Kidney tubule cell (primary cell): ENCODE results near the gene KLK4.

Experiments used
- DNase-seq: peaks from one replicate; pipeline ENCODE4 v3.0.0-alpha.2; 2018; ENCODE audit warnings: low spot score

Gene KLK4

DNA sequence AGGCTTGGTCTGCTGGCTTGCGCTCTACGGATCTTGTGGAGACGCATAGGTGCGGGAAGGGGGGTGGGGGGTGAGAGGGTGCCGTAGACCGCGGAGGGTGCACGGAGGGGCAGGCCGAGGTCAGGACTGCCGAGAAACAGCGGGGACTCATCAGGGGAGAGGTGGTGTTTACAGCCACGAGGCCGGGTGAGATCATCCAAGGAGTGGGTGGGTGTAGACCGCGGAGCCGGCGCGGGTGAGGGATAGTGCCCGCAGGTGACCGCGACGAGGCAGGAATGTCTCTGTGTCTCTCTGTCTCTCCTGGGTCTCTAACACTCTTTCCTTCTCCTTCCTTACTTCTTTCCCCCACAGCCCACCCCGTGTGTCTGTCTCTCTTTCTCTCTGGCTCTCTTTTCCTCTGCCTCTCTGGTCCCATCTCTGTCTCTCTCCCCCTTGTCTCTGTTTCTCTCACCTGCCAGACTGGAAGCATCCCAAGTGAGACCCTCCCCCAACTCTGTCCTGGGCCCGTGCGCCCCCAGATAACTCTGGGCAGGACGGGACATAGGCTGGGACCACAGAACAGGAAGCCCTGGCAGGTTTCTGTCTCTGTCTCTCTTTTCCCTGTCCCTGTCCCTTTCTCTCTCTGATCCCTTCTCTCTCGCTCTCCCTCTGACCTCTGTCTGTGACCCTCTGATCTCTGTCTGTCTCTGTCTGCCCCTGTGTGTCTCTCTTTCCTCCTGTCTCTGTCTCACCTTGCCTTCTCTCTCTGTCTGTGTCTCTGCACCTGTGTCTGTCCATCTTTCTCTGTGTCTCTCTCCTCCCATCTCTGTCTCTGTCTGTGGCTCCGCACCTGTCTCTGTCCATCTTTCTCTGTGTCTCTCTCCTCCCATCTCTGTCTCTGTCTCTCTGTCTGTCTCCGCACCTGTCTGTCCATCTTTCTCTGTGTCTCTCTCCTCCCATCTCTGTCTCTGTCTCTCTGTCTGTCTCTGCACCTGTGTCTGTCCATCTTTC is 1.8 kb upstream of the KLK4 start:
- peak; percentile 17 for DNase-seq

DNA sequence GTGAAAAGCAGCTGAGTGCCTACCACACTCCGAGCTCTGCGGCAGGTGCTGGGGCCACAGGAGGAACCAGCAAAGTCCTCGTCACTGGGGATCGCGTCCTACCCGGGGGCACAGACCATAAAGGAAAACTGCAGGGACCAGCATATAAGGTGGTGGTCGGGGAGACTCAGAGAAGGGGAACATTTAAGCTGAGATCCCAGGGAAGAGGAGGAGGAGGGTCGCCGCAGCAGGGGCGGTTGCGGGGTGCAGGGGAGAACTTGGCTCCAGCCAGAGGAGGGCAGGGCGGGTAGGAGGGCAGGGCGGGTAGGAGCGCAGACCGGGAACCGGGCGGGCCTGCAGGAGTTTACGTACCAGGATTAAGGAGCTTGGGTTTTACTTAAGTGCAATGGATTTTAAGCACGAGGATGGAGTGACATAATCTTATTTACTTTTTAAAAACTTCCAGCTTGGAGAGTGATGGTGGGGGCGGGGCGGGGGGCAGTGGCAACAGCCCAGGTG is 956 bp upstream of the KLK4 start:
- no peak for DNase-seq

DNA sequence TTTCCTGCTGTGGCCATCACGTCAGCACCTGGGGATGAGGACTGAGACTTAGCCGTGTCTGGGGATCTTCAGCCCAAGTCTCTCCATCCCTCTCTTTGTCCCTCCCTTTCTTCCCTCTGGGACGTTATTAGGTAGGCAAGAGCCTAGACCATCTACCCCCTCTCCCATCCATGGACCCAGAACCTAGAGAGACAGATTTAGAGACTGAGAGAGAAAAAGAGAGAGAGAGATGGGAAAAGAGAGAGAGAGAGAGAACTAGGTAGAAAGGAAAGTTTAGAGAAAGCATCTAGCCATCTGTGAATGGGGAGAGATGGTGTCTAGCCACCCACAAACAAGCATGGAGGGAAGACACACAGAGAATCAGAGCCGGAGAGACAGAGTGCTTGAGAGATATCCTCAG is 473 bp downstream of the KLK4 start:
- DNase-seq = no peak

DNA sequence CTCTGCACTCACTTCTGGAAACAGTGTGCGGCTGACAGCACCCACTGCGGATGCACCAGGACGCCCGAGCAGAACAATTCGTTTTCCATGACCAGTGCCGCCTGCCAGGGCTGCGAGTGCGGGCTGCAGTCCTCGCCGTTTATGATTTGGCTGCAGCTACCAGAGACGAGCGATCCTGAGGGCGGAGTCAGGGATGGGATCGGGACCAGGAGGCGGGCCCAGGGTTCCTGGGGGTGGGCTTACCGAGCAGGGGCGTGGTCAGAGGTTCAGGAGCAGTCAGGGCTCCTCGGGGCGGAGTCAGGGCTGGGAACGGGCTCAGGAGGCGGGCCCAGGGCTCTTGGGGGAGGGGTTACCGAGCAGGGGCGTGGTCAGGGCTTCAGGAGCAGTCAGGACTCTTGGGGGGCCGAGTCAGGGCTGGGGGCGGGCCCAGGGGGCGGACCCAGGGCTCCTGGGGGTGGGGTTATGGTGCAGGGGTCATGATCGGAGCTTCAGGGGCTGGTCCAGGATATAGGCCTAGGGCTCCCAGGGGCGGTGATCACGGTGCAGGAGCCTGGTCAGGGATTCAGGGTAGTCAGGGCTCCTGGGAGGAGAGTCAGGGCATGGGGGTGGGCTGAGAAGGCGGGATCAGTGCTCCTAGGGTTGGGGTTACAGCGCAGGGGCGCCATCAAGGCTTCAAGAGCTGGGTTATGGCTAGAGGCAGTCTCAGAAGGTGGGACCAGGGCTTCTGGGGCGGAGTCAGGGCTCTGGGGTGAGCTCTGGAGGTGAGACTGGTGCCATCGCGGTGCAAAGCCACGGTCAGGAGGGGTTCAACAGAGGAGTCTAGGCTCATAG is 1.7 kb downstream of the KLK4 start:
- DNase-seq = peak; percentile 30

DNA sequence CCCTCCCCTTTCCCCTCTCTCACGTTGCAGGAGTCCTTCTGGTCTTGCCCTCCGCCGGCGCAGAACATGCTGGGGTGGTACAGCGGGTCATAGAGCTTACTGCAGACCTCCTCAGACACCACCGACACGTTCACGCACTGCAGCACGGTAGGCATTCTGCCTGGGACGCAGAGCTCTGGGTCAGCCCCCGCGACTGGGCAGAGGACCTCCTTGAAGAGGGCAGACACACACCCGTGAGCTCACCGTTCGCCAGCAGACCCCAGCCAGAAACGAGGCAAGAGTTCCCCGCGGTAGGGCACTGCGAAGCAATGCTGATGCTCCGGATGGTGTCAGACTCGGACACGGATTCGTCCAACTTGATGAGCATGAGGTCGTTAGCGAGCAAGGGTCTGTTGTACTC is 2.9 kb downstream of the KLK4 start:
- no peak for DNase-seq

DNA sequence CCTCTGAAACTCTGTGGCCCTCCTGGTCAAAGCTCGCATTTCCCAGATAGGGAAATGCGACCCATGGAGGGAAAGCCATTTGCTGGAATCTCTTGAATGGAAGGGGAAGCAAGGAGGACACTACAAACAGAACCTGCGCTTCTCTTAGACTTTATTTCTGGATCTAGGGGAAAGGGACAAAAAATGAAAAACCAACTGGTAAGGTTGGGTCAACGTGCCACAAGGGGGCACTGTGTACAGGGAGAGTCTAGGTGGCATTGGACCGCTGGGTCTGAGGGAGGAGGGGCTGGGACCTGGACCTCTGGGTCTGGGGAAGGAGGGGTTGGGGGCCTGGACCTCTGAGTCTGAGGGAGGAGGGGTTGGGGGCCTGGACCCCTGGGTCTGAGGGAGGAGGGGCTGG is 5.0 kb downstream of the KLK4 start:
- no peak for DNase-seq

DNA sequence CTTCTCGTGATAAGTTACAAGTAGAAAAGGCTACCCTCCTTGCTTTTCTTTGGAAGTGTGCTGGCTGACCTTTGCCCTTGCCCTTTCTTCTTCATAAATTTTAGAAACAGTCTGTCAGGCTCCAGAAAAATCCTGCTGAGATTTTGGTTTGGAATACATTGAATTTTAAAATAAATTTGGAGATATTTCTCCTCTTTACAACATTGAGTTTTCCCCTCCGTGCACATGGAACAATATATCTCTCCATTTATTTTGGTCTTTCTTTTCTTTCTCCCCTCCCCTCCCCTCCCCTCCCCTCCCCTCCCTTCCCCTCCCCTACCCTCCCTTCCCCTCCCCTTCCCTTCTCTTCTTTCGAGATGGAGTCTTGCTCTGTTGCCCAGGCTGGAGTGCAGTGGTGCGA is 8.6 kb downstream of the KLK4 start:
- no peak for DNase-seq

DNA sequence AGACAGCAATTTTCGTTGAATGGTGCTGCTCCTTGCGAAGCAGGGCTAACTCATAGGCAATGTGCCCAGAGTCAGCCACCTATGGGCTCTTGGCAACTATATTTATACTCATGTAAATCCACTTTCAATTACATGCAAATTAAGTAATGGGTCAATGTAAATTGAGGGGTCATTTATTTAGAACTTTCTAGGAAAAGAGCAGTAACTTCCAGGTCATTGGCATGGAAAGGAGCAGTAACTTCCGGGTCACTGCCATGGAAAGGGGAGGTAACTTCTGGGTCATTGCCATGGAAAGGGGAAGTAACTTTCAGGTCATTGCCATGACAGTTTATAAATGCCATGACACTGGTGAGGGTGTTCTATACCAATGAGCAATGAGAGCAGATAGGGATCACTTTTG is 11.6 kb downstream of the KLK4 start:
- no peak for DNase-seq

DNA sequence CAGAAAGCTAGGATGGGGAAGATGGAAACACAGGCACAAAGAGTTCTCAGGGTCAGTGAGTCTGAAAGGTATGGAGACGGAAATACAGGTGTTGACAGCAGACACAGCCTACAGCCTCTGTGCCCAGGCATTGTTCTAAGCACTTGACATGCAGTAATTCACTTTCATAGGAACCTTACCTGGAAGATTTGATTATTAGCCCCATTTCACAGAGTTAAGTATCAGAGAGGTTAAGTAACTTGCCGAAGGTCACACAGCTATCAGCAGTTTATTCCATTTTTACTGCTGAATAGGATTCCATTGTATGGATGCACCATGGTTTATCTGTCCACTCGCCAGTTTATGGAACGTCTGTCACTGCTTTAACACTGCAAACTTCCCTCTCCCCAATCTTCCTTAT is 13.2 kb downstream of the KLK4 start:
- DNase-seq = no peak

DNA sequence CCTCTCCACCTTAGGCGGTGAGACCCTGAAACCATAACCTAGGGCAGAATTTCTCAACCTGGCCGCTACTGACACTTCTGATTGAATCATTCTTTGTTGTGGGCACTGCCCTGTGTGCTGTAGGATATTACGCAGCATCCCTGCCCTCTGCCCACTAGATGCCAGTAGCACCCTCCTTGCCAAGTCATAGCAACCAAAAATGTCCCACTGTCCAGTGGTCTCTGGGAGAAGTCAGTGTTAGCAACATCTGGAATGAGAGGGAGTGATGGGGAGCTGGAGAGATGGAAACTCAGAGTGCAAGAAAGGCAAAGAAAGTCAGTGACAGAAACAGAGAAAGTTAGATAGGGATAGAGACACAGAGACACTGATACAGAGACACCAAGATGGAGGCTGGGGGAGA is 13.6 kb downstream of the KLK4 start:
- no peak for DNase-seq

DNA sequence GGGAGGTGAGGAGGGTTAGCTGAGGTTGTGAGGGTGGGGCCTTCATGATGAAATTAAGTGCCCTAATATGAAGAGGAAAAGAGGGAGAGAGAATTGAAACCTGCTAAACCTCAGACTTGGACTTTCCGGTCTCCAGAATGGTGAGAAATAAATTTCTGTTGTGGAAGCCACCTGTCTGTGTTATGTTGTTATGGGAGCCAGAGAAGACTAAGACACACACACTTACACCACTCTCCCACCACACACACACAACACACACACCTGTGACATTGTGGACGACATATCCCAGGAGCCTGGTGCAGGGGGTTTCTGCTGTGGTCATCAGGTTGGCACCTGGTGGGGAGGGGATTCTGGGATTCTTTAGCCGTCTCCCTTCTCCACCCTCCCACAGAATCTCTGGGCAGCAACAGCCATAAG is 14.0 kb downstream of the KLK4 start:
- DNase-seq = peak; percentile 17

DNA sequence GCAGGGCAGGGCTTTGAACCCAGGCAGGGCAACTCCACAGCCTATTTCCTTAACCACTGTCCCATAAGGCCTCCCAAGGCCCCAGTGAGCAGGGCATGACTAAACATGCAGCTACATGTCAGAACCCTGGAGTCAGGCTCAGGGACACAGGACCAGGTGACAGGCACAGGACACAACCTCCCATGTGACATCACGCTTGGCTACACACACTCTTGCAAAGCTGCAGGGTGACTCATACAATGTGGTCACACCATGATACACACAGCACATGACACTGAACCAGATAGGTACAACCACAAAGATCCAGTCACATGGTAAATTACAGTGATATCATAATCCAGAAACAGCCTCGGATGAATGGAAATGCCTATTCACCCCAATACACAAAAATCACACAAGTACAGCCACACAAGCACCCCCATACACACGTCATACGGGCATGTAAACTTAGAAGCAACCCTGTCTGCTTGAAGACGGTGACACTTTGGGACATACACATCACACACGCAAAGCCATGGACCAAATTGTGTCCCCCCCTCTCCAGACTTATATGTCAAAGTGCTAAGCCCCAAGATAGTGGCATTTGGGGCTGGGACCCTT is 14.5 kb downstream of the KLK4 start:
- peak; percentile 97 for DNase-seq

DNA sequence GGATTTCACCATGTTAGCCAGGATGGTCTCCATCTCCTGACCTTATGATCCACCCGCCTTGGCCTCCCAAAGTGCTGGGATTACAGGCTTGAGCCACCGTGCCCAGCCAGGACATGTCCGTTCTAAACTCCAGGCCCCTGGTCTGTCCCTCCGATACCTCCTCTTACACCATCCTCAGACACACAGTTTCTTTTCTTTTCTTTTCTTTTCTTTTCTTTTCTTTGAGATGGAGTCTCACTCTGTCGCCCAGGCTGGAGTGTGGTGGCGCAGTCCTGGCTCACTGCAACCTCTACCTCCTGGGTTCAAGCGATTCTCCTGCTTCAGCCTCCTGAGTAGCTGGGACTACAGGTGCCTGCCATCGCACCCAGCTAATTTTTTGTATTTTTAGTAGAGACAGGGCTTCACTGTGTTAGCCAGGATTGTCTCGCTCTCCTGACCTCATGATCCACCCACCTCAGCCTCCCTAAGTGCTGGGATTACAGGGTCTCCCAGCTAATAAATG is 15.1 kb downstream of the KLK4 start:
- peak; percentile 21 for DNase-seq

DNA sequence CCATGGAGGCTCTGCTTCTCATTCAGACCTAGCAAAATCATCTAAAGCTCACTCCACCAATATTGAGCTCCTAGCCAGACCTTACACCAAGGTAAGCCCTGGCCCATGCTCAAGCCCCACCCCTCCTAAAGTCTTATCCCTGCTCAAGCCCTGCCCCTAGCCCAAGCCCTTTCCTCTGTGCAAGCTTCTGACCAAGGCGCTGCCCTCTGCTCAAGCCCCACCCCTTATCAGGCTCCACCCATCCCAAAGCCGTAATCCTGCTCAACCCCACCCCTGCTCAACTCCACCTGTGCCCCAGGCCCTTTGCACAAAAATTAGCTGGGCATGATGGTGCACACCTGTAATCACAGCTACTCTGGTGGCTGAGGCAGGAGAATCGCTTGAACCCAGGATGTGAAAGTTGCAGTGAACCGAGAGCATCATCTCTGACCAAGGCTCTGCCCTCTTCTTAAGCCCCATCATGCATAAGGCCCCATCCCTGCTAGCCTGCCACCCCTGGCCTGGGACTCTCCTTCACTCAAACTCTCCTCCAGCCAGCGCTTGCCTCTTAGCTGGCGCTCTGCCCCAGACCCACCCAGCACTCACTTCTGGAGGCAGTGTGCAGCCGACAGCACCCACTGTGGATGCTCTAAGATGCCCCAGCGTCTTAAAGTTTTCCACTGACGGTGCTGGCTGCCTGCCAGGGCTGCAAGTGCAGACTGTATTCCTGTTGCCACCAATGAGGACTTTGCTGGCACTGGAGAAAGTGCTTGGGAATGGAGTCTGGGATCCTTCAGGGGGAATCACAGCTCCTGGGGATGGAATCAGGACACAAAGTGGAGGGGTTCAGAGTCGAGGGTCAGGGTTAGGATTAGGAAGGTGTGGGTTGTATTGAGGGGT is 16.5 kb downstream of the KLK4 start:
- no peak for DNase-seq

DNA sequence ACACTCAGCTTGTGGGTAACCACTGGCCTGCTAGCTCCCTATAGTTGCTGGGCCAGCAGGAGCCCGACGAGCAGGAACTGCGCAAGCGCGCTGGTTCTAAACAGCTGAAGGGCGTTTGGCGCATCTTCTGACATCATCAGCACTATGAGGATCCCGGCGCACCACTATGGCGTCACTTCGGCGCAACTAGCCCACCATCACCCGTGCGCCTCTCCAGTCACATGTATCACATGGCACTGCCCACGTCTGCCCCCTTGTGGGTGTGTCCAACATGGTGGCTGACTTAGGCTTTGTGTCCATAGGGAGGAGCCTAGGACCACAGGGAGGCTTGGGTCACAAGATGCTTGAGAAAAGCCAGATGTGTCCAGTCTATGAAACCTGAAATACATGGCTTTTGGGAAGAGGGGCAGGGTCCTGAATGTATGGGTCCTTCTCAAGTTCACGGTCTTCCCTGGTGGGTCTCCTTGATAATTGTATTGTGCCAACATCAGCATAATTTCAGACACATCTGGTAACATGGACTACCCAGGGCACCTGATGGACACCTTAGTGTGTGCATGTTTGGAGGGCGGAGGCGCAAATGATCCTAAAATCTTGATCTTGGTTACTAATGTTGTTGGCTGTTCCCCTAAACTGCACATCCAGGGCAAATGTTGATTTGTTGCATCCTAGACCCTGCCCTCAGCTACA is 18.0 kb downstream of the KLK4 start:
- DNase-seq = no peak

DNA sequence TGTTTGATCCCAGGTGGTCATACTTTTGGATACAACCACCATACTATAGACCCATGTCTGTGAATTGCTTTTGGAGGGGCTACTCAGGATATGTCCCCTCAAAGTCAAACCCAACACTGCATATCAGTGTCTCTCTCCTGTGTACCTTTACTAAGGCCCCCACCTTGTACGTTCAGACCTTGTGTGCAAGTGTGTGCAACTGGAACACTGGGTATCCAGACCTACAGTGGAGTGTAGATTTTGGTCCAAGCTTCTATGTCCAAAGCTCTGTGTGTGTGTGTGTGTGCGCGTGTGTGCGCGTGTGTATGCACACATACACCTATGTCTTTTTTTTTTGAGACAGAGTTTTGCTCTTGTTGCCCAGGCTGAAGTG is 20.0 kb downstream of the KLK4 start:
- DNase-seq = no peak

DNA sequence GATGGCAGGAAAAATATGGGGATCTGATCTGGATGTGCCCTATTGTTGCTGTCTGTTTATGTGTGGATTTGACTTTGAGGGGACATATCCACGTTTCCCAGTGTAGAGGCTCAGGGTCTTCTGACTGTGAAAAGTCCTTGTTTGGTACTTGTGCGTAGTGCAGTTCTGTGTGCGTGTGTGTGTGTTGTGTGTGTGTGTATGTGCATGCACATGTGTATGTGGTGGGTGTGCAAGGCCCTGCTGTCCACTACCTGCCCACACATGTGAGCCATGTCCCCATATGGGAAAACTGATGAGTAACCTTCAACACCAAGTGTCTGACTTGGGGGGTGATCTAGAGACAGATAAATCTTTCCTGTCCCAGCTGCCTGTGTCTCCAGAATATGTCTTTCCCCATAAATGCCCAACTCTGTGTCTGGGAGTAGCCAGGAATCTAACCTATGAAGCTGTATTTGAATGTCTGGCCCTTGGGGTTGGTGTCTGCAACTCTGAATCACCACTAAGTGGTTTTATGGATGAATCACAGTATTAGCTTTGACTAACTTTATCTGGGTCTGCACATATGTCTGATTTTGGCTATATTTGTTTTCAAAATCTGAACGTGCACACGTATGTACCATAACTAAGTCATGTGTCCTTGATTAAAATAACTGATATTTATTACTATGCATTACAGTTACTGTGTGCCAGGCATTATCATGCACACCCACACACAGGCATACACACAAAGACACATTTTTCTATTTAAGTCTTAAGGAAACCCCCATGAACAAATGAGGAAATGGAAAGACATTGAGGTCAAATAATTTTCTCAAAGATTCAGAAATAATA is 20.6 kb downstream of the KLK4 start:
- DNase-seq = peak; percentile 67

DNA sequence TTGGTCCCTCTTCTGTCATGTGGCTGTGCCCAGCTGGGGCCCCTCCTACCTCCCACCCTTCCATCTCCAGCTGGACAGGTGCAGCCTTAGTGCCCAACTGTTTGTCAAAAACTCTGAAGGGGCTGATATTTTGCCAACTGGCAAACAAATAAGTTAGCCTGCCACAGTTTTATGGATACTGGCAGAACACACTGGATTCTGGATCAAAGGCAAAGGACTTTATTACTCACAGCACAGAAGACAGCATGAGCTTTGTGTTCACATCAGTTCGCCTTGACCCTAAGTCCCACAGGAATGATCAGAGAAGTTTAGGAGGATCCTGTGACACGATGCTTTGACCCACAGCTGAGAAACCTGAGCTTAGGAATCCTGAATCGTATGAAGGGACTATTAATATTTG is 21.6 kb downstream of the KLK4 start:
- DNase-seq = no peak

DNA sequence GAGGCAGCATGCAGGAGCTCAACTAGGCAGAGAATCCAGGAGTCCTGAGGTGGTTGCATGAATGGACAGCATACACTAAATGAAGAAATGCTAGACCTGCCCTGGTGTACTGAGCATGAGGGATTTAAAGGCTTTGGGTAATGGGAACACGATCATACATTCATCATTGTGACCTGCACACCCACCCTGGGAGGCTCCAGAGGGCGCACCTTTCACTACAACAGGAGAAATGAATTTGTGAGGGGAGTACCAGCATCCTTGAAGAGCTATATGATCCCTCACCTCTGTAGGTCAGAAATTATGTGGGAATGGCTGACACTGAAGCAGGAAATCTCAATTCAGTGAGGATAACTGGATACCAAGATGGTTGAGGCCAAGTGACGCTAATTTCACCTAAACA is 29.0 kb downstream of the KLK4 start:
- no peak for DNase-seq

DNA sequence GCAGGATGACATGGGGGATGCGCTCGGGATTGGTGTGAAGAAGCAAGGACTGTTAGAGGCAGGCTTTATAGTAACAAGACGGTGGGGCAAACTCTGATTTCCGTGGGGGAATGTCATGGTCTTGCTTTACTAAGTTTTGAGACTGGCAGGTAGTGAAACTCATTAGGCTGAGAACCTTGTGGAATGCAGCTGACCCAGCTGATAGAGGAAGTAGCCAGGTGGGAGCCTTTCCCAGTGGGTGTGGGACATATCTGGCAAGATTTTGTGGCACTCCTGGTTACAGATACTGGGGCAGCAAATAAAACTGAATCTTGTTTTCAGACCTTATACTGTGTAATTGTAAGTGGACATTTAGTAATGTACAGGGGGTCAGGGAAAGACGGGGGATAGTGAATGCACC is 31.0 kb downstream of the KLK4 start:
- DNase-seq = no peak
